ENCODE measurements around the gene PIGU.

DNA sequence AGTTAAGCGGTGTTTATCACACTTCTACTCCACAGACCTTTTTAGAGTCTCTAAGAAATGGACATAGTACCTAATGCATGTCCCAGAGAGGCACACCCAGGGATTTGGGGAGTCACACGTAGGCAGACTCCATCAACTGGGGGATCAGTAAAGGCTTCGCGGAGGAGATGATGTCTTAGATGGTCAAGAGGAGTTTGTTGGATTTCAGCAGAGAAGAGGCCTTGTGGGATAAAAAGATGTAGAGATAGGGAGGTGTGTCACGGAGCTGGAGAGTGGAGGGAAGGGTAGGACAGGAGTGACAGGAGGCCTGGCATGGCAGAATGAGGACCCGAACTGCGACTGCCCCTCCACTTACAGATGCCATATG lies 151.6 kb downstream of the PIGU start:
- TF ChIP-seq YY1 (IDR thresholded peaks at IDR 0.05; ENCODE audit: low read depth) (no peak), POLR2AphosphoS5 (IDR thresholded peaks at IDR 0.05; ENCODE audit: low read depth, low read length) (no peak), RXRA (IDR thresholded peaks at IDR 0.05; ENCODE audit: borderline replicate concordance, low read depth) (no peak)
- TF ChIP-seq, protein P1, sequence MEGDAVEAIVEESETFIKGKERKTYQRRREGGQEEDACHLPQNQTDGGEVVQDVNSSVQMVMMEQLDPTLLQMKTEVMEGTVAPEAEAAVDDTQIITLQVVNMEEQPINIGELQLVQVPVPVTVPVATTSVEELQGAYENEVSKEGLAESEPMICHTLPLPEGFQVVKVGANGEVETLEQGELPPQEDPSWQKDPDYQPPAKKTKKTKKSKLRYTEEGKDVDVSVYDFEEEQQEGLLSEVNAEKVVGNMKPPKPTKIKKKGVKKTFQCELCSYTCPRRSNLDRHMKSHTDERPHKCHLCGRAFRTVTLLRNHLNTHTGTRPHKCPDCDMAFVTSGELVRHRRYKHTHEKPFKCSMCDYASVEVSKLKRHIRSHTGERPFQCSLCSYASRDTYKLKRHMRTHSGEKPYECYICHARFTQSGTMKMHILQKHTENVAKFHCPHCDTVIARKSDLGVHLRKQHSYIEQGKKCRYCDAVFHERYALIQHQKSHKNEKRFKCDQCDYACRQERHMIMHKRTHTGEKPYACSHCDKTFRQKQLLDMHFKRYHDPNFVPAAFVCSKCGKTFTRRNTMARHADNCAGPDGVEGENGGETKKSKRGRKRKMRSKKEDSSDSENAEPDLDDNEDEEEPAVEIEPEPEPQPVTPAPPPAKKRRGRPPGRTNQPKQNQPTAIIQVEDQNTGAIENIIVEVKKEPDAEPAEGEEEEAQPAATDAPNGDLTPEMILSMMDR (IDR thresholded peaks at IDR 0.05), result no peak
- TF ChIP-seq, protein P2, sequence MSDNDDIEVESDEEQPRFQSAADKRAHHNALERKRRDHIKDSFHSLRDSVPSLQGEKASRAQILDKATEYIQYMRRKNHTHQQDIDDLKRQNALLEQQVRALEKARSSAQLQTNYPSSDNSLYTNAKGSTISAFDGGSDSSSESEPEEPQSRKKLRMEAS (IDR thresholded peaks at IDR 0.05; ENCODE audit: low read depth), result no peak
